Activated naive CD8-positive, alpha-beta T cell treated with anti-CD3 and anti-CD28 coated beads, Interleukin-2, amount 50 U/mL, for 24 hours (primary cell): ENCODE results near the gene PINLYP.

Source experiments
- ATAC-seq: fragments of 150-1000 bp; cut with Tn5 transposase; one replicate; pipeline ENCODE4 v1.10.0; 2021
- DNase-seq: peaks from one replicate; pipeline ENCODE4 v3.0.0; 2021
- H3K27ac Mint-ChIP-seq: one replicate; pipeline ENCODE4 v1.8.0; 2021; ENCODE audit warnings: mild to moderate bottlenecking, mixed read lengths
- H3K27me3 Mint-ChIP-seq: one replicate; pipeline ENCODE4 v1.8.0; 2021; ENCODE audit warnings: mixed read lengths
- H3K36me3 Mint-ChIP-seq: one replicate; pipeline ENCODE4 v1.8.0; 2021; ENCODE audit warnings: low read depth, mixed read lengths
- H3K4me1 Mint-ChIP-seq: one replicate; pipeline ENCODE4 v1.8.0; 2021; ENCODE audit warnings: mixed read lengths
- H3K4me3 Mint-ChIP-seq: one replicate; pipeline ENCODE4 v1.8.0; 2021; ENCODE audit warnings: mild to moderate bottlenecking, moderate library complexity, mixed read lengths
- H3K9me3 Mint-ChIP-seq: one replicate; pipeline ENCODE4 v1.8.0; 2021; ENCODE audit warnings: mixed read lengths

The PINLYP gene

DNA sequence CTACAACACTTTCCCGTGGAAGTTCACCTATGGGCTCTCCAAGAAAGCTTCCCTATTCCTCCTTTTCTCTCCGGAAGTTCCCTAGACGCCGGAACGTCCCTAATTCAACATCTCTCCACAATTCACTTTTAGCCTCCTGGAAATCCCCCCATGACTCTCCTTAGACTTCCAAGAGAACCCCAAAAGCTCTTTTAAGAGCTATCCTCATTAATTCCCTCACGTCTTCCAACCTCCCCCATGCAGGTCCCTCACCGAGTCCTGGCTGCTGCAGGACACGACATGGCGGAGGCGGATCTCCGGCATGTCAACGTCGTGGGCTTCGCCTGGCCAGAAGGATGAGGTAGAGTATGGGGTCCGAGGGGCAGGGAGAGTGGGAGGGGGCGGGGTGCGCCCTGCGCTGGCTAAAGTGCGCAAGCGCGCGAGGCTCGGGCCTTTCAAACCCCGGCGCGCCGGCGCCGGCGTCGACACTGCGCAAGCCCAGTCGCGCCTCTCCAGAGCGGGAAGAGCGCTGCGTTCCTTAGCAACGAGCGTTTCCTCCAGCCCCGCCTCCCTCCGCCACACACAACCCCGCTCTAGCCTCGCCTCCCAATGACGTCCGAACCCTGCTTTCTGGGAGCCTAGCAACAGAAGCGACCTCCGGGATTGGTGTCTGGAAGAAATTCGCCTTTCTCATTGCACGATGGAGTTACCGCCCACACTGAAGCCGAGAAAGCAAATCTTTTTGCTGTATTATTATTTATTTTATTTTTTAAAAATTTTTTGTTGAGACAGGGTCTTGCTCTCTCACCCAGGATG lies at the start of gene PINLYP, which contains the start of gene XRCC1:
PINLYP (plus strand) TSS at position 646 of the 795 bp plus-strand sequence. CDS start 1,391 bp downstream, outside the sequence.
XRCC1 (minus strand) TSS at position 372 of the 795 bp plus-strand sequence; CDS start at position 303, 69 bp downstream.
- H3K4me1 Mint-ChIP-seq: peaks cover 49% of the 10 kb centered on the region
- H3K4me3 Mint-ChIP-seq: peak within 1 kb of the TSS; percentile 96
- ATAC-seq (peak; percentile 98), DNase-seq (peak; percentile 97)
- H3K27ac Mint-ChIP-seq: peak within 1 kb of the TSS; percentile 91
- no peaks in the 10 kb centered on the region for H3K9me3 Mint-ChIP-seq
- peaks cover 2% of the 10 kb centered on the region for H3K27me3 Mint-ChIP-seq
- no peaks in the 10 kb centered on the region for H3K36me3 Mint-ChIP-seq

DNA sequence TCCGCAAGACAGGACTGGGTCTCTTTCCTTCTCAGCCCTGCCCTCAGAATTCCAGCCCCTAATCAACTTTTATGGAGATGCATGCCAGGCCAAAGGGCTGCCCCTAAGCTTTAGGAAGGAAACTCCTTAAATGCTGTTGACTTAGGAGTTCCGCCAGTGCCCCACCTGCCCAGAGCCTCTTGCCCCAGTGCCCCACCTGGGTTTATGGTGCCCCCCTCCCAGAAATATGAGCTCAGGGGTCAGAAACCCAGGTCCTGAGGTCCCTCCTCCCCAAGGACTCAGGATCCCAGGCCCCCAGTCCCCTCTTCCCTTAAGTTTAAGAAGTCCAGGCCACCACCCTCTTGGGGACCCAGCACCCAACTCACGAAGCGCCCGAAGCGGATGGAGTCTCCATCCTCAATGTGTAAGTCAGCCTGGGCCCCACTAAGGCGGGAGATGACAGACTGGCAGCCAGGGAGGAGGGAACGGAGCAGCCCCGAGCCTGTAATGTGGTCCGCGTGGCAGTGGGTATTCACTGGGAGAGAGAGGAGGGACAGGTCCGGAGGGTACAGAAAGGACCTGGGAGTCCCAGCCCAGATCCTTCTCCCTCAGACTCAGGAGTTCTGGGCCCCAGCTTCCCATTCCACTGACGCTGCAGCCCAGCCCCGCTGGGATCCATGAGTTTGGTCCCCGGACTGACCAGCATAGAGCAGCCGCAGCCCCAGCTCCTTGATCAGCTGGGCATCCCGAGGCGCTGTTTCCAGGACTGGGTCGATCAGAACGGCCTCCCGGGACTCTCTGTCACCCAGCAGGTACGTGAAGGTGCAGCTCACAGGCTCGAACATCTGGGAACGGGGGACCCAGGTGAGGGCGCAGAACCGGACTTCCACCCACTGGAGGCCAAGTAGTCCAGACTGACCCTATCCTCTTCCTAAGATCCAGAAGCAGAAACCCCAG lies 49.5 kb upstream of the PINLYP start:
- no peaks in the 10 kb centered on the region for H3K9me3 Mint-ChIP-seq
- H3K4me3 Mint-ChIP-seq: peak overlapping the region; percentile 87
- ATAC-seq (no peak), DNase-seq (peak; percentile 41)
- H3K36me3 Mint-ChIP-seq: no peaks in the 10 kb centered on the region
- no peaks in the 10 kb centered on the region for H3K27me3 Mint-ChIP-seq
- peaks cover 28% of the 10 kb centered on the region for H3K4me1 Mint-ChIP-seq
- H3K27ac Mint-ChIP-seq: peak overlapping the region; percentile 85

- Mint-ChIP-seq H3K27ac (peak within 1 kb of the TSS; percentile 85), H3K9me3 (no peaks in the 10 kb centered on the region), H3K27me3 (no peaks in the 10 kb centered on the region), H3K4me1 (peaks cover 30% of the 10 kb centered on the region), H3K36me3 (no peaks in the 10 kb centered on the region), H3K4me3 (peak within 1 kb of the TSS; percentile 87)
- peak; percentile 82 for ATAC-seq
- peak; percentile 84 for DNase-seq
Observed at GRCh38 chr19:43526884-43527859, 48.4 kb upstream of the PINLYP start, which contains the start of gene ETHE1. ETHE1 (minus strand) TSS chr19:43527201; CDS start chr19:43527177, 24 bp downstream.

DNA sequence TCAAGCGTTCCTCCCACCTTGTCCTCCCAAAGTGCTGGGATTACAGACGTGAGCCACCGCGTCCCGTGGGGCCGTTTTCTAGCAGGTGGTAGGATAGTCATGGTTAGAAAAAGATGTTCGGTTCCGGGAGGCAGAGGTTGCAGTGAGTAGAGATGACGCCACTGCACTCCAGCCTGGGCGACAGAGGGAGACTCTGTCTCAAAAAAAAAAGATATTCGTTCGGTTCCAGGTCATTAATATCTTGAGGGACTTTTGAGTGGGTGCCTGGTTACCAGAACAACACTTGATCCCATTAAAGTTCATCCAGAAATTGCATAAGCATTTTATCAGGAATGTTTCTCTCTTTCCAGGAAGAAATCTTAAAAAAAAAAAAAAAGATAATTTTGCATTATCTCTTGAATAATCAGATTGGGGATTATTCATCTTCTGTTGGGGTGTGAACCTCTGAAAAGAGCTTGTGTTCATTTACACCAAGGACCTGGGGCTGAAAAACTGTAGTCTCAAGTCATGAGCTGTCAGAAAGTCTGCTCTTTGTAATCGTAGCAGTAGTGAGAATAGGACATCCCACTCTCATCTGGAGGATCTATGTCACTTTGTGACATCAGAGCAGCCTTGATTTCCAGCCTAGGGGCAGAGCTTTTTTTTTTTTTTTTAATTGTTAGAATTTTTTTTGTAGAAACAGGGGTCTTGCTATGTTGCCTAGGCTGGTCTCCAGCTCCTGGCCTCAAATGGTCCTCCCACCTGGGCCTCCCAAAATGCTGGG lies 47.6 kb upstream of the PINLYP start:
- H3K27ac Mint-ChIP-seq: no peak overlapping the region
- ATAC-seq (no peak), DNase-seq (no peak)
- H3K4me1 Mint-ChIP-seq: peaks cover 36% of the 10 kb centered on the region
- H3K36me3 Mint-ChIP-seq: no peaks in the 10 kb centered on the region
- H3K27me3 Mint-ChIP-seq: no peaks in the 10 kb centered on the region
- H3K9me3 Mint-ChIP-seq: no peaks in the 10 kb centered on the region
- H3K4me3 Mint-ChIP-seq: peak overlapping the region; percentile 38

DNA sequence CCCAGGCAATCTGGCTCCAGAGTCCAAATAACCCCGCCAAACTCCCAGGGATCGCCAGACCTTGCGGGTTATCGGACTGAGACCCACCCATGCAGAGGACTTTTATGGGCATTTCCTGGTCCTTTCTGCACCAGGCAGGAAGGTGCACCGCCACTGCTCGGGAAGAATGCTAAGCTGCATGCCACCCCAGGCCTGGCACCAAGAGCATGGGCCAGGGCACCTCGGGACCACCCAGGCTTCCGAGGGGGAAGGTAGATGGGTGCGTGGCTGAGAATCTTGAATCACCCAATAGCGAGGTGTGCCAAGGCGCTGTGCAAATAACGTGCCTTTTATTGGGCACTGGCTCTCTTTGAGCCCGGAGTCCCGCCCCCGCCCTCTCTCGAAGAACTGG lies 43.0 kb upstream of the PINLYP start:
- Mint-ChIP-seq H3K9me3 (no peaks in the 10 kb centered on the region), H3K36me3 (peaks cover 10% of the 10 kb centered on the region), H3K4me1 (peaks cover 29% of the 10 kb centered on the region), H3K27me3 (no peaks in the 10 kb centered on the region), H3K27ac (peak overlapping the region; percentile 91), H3K4me3 (peak overlapping the region; percentile 89)
- DNase-seq (no peak), ATAC-seq (peak; percentile 40)

- Mint-ChIP-seq H3K36me3 (peaks cover 11% of the 10 kb centered on the region), H3K9me3 (no peaks in the 10 kb centered on the region), H3K4me1 (peaks cover 25% of the 10 kb centered on the region), H3K27me3 (no peaks in the 10 kb centered on the region), H3K27ac (peak within 1 kb of the TSS; percentile 94), H3K4me3 (peak within 1 kb of the TSS; percentile 89)
- DNase-seq: peak; percentile 89
- peak; percentile 50 for ATAC-seq
Observed at GRCh38 chr19:43532962-43533545, 42.5 kb upstream of the PINLYP start, which contains the start of gene ZNF575. ZNF575 (plus strand) TSS chr19:43533188; CDS start chr19:43534423, 1,235 bp downstream.

- H3K36me3 Mint-ChIP-seq: peaks cover 18% of the 10 kb centered on the region
- peaks cover 22% of the 10 kb centered on the region for H3K4me1 Mint-ChIP-seq
- no peaks in the 10 kb centered on the region for H3K27me3 Mint-ChIP-seq
- ATAC-seq (peak; percentile 82), DNase-seq (peak; percentile 97)
- H3K4me3 Mint-ChIP-seq: peak overlapping the region; percentile 89
- H3K27ac Mint-ChIP-seq: peak overlapping the region; percentile 94
- H3K9me3 Mint-ChIP-seq: peaks cover 5% of the 10 kb centered on the region
Observed at GRCh38 chr19:43533546-43534304, 41.9 kb upstream of the PINLYP start.

DNA sequence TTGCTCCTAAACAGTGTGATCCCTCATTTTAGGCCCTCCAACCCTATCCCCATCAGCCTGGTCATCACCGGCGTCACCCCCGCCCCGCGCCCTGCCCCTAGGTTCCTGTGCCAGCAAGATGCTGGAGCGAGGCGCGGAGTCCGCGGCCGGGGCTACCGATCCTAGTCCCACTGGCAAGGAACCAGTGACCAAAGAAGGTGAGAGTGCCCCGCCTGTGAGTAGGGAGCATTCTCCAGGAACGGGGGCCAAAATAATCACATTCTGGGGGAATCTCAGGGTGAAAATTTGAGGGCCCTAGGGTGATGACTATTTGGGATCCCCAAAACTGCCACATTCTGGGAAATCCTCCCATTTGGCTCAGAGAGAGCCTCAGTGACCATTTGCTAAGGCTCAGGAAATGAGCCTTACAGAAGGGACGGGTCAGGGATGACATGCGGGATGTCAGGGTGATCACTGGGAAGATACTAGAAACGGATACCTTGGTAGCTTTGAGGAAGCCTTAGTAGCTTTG lies 41.2 kb upstream of the PINLYP start:
- H3K4me3 Mint-ChIP-seq: no peak overlapping the region
- no peak for ATAC-seq
- peaks cover 22% of the 10 kb centered on the region for H3K4me1 Mint-ChIP-seq
- DNase-seq: no peak
- H3K27me3 Mint-ChIP-seq: no peaks in the 10 kb centered on the region
- H3K9me3 Mint-ChIP-seq: peaks cover 9% of the 10 kb centered on the region
- peak overlapping the region; percentile 94 for H3K27ac Mint-ChIP-seq
- H3K36me3 Mint-ChIP-seq: peaks cover 23% of the 10 kb centered on the region

DNA sequence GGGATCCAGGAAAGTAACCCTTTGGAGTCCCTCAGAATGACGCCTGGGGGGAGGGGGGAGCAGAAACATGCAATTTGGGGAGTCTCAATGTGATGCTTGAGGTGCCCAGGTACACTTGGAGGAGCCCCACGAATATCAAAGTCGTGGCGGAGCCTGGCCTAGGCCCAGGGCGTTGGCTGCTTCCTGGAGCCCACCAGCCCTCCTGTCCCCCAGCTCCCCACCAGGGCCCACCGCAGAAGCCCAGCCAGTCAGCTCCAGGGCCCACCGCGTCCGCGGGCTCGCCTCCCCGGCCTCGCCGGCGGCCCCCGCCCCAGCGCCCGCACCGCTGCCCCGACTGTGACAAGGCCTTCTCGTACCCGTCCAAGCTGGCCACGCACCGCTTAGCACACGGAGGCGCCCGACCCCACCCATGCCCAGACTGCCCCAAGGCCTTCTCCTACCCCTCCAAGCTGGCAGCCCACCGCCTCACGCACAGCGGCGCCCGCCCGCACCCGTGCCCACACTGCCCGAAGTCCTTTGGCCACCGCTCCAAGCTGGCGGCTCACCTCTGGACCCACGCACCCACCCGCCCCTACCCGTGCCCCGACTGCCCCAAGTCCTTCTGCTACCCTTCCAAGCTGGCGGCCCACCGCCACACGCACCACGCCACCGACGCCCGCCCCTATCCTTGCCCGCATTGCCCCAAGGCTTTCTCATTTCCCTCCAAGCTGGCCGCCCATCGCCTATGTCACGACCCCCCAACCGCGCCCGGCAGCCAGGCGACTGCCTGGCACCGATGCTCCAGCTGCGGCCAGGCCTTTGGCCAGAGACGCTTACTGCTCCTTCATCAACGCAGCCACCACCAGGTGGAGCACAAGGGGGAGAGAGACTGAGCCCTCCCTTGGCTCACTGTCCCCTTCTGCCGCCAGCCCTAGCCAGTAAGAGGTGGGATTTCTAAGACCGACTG lies 40.5 kb upstream of the PINLYP start:
- Mint-ChIP-seq H3K36me3 (peaks cover 29% of the 10 kb centered on the region), H3K9me3 (peaks cover 10% of the 10 kb centered on the region), H3K4me3 (no peak overlapping the region), H3K27ac (no peak overlapping the region), H3K27me3 (no peaks in the 10 kb centered on the region), H3K4me1 (peaks cover 22% of the 10 kb centered on the region)
- ATAC-seq (no peak), DNase-seq (peak; percentile 46)

GRCh38 chr19:43538922-43539321 lies 36.7 kb upstream of the PINLYP start:
- no peak for ATAC-seq

DNA sequence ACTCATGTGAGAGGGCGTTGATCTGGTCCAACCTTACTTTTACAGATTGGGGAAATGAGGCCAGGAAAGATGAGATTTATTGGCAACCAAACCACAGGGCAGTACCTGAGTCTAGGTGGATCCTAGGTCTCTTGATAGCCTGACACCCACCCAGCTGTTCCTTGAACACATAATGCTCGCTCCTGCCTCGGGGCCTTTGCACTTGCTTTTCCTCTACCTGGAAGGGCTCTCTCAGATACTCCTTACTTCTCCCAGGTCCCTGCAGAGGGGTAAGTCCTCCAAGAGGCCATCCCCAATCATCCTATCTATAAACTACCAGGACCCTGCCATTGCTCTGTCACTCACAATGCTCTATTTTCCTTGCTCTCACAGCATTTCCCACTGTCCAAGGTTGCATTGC lies 35.2 kb upstream of the PINLYP start:
- Mint-ChIP-seq H3K27me3 (no peaks in the 10 kb centered on the region), H3K36me3 (peaks cover 47% of the 10 kb centered on the region), H3K27ac (peak overlapping the region; percentile 40), H3K4me1 (peaks cover 2% of the 10 kb centered on the region), H3K4me3 (no peak overlapping the region), H3K9me3 (peaks cover 10% of the 10 kb centered on the region)
- ATAC-seq (no peak), DNase-seq (no peak)

More at GRCh38 chr19:43538922-43539321, 36.7 kb upstream of the PINLYP start:
- DNase-seq: no peak
- no peak overlapping the region for H3K4me3 Mint-ChIP-seq
- peaks cover 6% of the 10 kb centered on the region for H3K4me1 Mint-ChIP-seq
- H3K27me3 Mint-ChIP-seq: no peaks in the 10 kb centered on the region
- H3K27ac Mint-ChIP-seq: no peak overlapping the region
- H3K36me3 Mint-ChIP-seq: peaks cover 45% of the 10 kb centered on the region
- H3K9me3 Mint-ChIP-seq: peaks cover 10% of the 10 kb centered on the region
